Transverse colon (tissue), 4 donors: ENCODE measurements around the gene C19orf85. TPM values are rescaled to one million over a fixed set of nuclear protein-coding genes. Genes with fewer than 3 reads are reported as not detected.

Source experiments
- DNase-seq: peaks from one replicate; pipeline ENCODE4 v3.0.0-alpha.2; 2019
- H3K27ac ChIP-seq, 4 donors: fragments of 200-600 bp; sonication (generic); 2 replicates each; pipeline ENCODE4 v1.5.1; 2016 to 2018; ENCODE audit warnings: inconsistent platforms in 4 of 4
- H3K27me3 ChIP-seq: fragments of 200-600 bp; sonication (generic); 2 replicates; pipeline ENCODE4 v1.5.1; 2017; ENCODE audit warnings: inconsistent platforms
- H3K36me3 ChIP-seq, 4 donors: fragments of 200-600 bp; sonication (generic); 2 replicates each; pipeline ENCODE4 v1.5.1; 2017 to 2019; ENCODE audit warnings: inconsistent platforms in 4 of 4
- H3K4me1 ChIP-seq, 4 donors: fragments of 200-600 bp; sonication (generic); 2 replicates each; pipeline ENCODE4 v1.5.1; 2017 to 2020; ENCODE audit warnings: inconsistent platforms in 4 of 4
- H3K4me3 ChIP-seq, 4 donors: fragments of 200-600 bp; sonication (generic); 1 replicate in 1 of 4; 2 replicates in 3 of 4; pipeline versions ENCODE4 v1.5.1 to v1.6.1; 2017 to 2019; ENCODE audit warnings: inconsistent platforms in 4 of 4
- H3K9me3 ChIP-seq, 2 donors: fragments of 200-600 bp; sonication (generic); 2 replicates each; pipeline ENCODE4 v1.5.1; 2017 to 2019; ENCODE audit warnings: inconsistent platforms in 2 of 2
- EP300 ChIP-seq: sonication (generic); formaldehyde crosslinking; IDR thresholded peaks from one replicate; pipeline ENCODE4 v1.6.1; 2017; ENCODE audit warnings: antibody characterized with exemption, low read depth
- POLR2A ChIP-seq: fragments of 450-650 bp; IDR thresholded peaks from one replicate; pipeline ENCODE4 v1.6.1; 2016; ENCODE audit warnings: antibody characterized with exemption, mild to moderate bottlenecking, moderate library complexity
- POLR2AphosphoS5 ChIP-seq, 3 donors: sonication (generic); formaldehyde crosslinking; IDR thresholded peaks; one replicate each; pipeline ENCODE4 v1.6.1; 2016; ENCODE audit warnings: antibody characterized with exemption in 3 of 3
- WGBS, 2 donors: methylation state at CpG; one replicate each; pipeline ENCODE4 v1.1.5; 2018; ENCODE audit warnings: low coverage in 1 of 2; 5-methylcytosine and 5-hydroxymethylcytosine counted together
- in situ Hi-C, 4 donors: fragments of 200-750 bp; cut with MboI; loops; one replicate each; pipeline versions ENCODE4 v1.15.0 to v1.15.1; 2017; ENCODE audit warnings: low sequenced_read_pairs in 3 of 4, low pct_ligation_motif_present in 1 of 4, low pct_unique_long_range_greater_than_20kb in 1 of 4
- intact Hi-C: fragments of 100-400 bp; cut with DNase I; formaldehyde crosslinking; loops from one replicate; pipeline ENCODE4 v1.15.1; 2023; ENCODE audit warnings: low total_unique reads
- total RNA-seq, 4 donors: library from RNA; depleted of rRNA; stranded (reverse); fragments of >200 nt; gene quantifications; one replicate each; pipeline ENCODE4 v1.1.0, GENCODE V29; 2016
- TF ChIP-seq, protein P1 (sequence below), 5 experiments: fragments of 200-600 bp in 3 of 5; fragments of 450-650 bp in 2 of 5; sonication (generic) in 3 of 5; IDR thresholded peaks; 1 replicate in 2 of 5; 2 replicates in 3 of 5; pipeline ENCODE4 v1.5.1; 2016 to 2017; ENCODE audit warnings: antibody characterized with exemption in 5 of 5, inconsistent platforms in 3 of 5, mild to moderate bottlenecking in 2 of 5, moderate library complexity in 1 of 5

C19orf85 gene
- total RNA-seq, 4 donors from 2014 or later = not detected

DNA sequence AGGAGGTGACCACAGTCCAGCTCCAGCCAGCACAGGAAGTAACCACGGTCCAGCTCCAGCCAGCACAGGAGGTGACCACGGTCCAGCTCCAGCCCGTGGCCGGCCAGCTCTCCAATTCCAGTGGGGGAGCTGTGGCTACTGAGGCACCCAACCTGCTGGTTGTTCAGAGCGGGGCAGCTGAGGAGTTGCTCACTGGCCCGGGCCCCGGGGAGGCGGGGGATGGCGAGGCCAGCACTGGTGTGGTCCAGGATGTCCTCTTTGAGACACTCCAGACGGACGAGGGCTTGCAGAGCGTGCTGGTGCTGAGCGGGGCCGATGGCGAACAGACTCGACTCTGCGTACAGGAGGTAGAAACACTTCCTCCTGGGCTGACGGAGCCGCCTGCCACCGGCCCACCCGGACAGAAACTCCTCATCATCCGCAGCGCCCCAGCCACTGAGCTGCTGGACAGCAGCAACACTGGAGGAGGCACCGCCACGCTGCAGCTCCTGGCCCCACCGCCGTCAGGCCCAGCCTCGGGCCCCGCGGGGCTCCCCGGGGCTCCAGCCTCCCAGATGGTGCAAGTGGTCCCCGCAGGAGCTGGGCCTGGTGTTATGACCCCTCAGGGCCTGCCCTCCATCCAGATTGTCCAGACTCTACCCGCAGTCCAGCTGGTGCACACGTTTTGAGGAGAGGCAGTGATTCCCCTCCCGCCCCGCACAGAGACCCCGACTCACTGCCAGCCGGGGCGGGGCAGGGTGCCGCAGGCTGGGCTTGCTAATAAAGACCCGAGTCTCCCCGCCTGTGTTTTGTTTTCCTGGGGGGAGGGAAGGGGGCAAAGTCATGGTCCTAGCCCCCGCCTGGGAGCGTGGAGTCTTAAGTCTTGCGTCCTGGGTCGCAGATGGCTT lies 19.4 kb upstream of the C19orf85 start:
- peaks cover 33 to 47% (median 41%) of the 10 kb centered on the region in 4 donors for H3K4me1 ChIP-seq
- no peaks in the 10 kb centered on the region for H3K9me3 ChIP-seq
- peaks cover 11% of the 10 kb centered on the region for H3K27me3 ChIP-seq
- peak overlapping the region in 2 of 4 donors; percentile 42 to 64 for H3K4me3 ChIP-seq
- DNase-seq = no peak
- 73% methylated on average over 31 of the region's 46 CpGs; no CpG with 5 or more reads in 1 of the 2 donors for WGBS, 2 donors
- H3K27ac ChIP-seq = peak overlapping the region; percentile 82 to 94 (median 88)
- in situ Hi-C loops (no loop called here), intact Hi-C loops (no loop called here)
- H3K36me3 ChIP-seq = no peaks in the 10 kb centered on the region
- TF ChIP-seq, protein P1, sequence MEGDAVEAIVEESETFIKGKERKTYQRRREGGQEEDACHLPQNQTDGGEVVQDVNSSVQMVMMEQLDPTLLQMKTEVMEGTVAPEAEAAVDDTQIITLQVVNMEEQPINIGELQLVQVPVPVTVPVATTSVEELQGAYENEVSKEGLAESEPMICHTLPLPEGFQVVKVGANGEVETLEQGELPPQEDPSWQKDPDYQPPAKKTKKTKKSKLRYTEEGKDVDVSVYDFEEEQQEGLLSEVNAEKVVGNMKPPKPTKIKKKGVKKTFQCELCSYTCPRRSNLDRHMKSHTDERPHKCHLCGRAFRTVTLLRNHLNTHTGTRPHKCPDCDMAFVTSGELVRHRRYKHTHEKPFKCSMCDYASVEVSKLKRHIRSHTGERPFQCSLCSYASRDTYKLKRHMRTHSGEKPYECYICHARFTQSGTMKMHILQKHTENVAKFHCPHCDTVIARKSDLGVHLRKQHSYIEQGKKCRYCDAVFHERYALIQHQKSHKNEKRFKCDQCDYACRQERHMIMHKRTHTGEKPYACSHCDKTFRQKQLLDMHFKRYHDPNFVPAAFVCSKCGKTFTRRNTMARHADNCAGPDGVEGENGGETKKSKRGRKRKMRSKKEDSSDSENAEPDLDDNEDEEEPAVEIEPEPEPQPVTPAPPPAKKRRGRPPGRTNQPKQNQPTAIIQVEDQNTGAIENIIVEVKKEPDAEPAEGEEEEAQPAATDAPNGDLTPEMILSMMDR (IDR thresholded peaks at IDR 0.05) = no peak
- TF ChIP-seq POLR2A (no peak), EP300 (no peak), POLR2AphosphoS5 (IDR thresholded peaks at IDR 0.05) (no peak)

DNA sequence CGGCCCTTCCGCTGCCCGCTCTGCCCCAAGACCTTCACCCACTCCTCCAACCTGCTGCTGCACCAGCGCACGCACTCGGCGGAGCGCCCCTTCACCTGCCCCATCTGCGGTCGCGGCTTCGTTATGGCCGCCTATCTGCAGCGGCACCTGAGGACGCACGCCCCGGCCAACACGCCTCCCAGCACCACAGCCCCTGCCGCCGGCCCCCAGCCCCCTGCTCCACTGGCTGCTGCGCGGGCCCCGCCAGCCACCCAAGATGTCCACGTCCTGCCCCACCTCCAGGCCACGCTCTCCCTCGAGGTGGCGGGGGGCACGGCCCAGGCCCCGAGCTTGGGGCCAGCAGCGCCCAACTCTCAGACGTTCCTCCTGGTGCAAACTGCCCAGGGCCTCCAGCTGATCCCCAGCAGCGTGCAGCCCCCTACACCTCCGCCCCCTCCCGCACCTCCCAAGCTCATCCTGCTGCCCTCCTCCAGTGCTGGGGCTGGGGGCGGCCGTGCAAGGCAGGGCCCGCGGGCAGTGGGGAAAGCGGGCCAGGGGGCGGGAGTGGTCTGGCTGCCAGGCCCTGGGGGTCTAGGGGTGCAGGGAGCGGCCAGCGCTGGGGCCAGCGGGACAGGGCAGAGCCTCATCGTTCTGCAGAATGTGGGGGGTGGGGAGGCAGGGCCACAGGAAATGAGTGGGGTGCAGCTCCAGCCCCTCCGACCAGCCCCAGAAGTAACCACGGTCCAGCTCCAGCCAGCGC lies 18.6 kb upstream of the C19orf85 start:
- TF ChIP-seq POLR2A (no peak), EP300 (no peak), POLR2AphosphoS5 (IDR thresholded peaks at IDR 0.05) (no peak)
- TF ChIP-seq, protein P1 (IDR thresholded peaks at IDR 0.05) = no peak
- intact Hi-C loops = no loop called here
- no peaks in the 10 kb centered on the region for H3K9me3 ChIP-seq
- H3K4me3 ChIP-seq = no peak overlapping the region
- H3K27me3 ChIP-seq = peaks cover 10% of the 10 kb centered on the region
- no peak for DNase-seq
- H3K4me1 ChIP-seq = peaks cover 33 to 45% (median 40%) of the 10 kb centered on the region in 4 donors
- in situ Hi-C loops = no loop called here
- no peaks in the 10 kb centered on the region for H3K36me3 ChIP-seq
- WGBS, 2 donors = 94% methylated on average over 46 of the region's 47 CpGs; no CpG with 5 or more reads in 1 of the 2 donors
- no peak overlapping the region for H3K27ac ChIP-seq

DNA sequence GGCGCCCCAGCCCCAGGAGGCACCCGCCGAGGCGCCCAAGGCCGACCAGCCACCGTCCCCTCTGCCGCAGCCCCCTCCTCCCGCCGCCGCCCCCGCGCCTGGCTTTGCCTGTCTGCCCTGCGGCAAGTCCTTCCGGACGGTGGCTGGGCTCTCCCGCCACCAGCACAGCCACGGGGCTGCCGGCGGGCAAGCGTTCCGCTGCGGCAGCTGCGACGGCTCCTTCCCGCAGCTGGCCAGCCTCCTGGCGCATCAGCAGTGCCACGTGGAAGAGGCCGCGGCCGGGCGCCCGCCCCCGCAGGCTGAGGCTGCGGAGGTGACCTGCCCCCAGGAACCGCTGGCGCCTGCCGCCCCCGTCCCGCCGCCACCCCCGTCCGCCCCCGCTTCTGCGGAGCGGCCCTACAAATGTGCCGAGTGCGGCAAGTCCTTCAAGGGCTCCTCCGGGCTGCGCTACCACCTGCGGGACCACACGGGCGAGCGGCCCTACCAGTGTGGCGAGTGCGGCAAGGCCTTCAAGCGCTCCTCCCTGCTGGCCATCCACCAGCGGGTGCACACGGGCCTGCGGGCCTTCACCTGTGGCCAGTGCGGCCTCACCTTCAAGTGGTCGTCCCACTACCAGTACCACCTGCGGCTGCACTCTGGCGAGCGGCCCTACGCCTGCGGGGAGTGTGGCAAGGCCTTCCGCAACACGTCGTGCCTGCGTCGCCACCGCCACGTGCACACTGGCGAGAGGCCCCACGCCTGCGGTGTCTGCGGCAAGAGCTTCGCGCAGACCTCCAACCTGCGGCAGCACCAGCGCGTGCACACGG lies 17.8 kb upstream of the C19orf85 start:
- no peak overlapping the region for H3K27ac ChIP-seq
- 93% methylated on average over 69 of the region's 83 CpGs; no CpG with 5 or more reads in 1 of the 2 donors for WGBS, 2 donors
- DNase-seq = no peak
- intact Hi-C loops = no loop called here
- no peak overlapping the region for H3K4me3 ChIP-seq
- no peaks in the 10 kb centered on the region for H3K36me3 ChIP-seq
- in situ Hi-C loops = no loop called here
- peaks cover 29 to 47% (median 41%) of the 10 kb centered on the region in 4 donors for H3K4me1 ChIP-seq
- peaks cover 10% of the 10 kb centered on the region for H3K27me3 ChIP-seq
- TF ChIP-seq, protein P1 (IDR thresholded peaks at IDR 0.05) = no peak
- no peaks in the 10 kb centered on the region for H3K9me3 ChIP-seq

DNA sequence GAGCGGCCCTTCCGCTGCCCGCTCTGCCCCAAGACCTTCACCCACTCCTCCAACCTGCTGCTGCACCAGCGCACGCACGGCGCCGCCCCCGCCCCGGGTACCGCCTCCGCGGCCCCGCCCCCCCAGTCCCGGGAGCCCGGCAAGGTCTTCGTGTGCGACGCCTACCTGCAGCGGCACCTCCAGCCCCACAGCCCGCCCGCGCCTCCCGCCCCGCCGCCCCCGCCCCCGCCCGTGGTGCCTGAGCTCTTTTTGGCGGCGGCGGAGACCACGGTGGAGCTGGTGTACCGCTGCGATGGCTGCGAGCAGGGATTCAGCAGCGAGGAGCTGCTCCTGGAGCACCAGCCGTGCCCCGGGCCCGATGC lies 17.2 kb upstream of the C19orf85 start:
- intact Hi-C loops (no loop called here), in situ Hi-C loops (no loop called here)
- TF ChIP-seq POLR2A = no peak
- TF ChIP-seq, protein P1 (IDR thresholded peaks at IDR 0.05) = no peak
- no peak for TF ChIP-seq POLR2AphosphoS5 (IDR thresholded peaks at IDR 0.05)
- no peak overlapping the region for H3K4me3 ChIP-seq
- H3K27me3 ChIP-seq = peaks cover 10% of the 10 kb centered on the region
- WGBS, 2 donors = 95% methylated on average over 18 of the region's 40 CpGs; no CpG with 5 or more reads in 1 of the 2 donors
- H3K36me3 ChIP-seq = no peaks in the 10 kb centered on the region
- DNase-seq = no peak
- H3K9me3 ChIP-seq = no peaks in the 10 kb centered on the region
- H3K4me1 ChIP-seq = peaks cover 23 to 43% (median 38%) of the 10 kb centered on the region in 4 donors
- no peak overlapping the region for H3K27ac ChIP-seq
